ENCODE results near the gene LEPROT.

GRCh38 chr1:65431111-65431705, 10.7 kb downstream of the LEPROT start:
- peak in 4 of 6 experiments; percentile 13 to 63 (median 36) for TF ChIP-seq CTCF (IDR thresholded peaks at IDR 0.05)
- no peak for TF ChIP-seq POLR2A (IDR thresholded peaks at IDR 0.05)
